ENCODE data around the gene FALEC.

Gene FALEC

GRCh38 chr1:150498342-150498741 lies 17.2 kb upstream of the FALEC start:
- Histone ChIP-seq H3K4me3 (no peak overlapping the region), H3K36me3 (peaks cover 8 to 87% (median 72%) of the 10 kb centered on the region in 3 donors), H3K9me3 (no peaks in the 10 kb centered on the region), H3K27ac (no peak overlapping the region), H3K27me3 (no peaks in the 10 kb centered on the region), H3K4me1 (no peaks in the 10 kb centered on the region)
- DNase-seq: no peak
- intact Hi-C loops (cut with DNase I; ENCODE audit: low total_unique reads): no loop called here
- TF ChIP-seq CTCF (IDR thresholded peaks at IDR 0.05): no peak

GRCh38 chr1:150505431-150505830 lies 10.1 kb upstream of the FALEC start:
- intact Hi-C loops (cut with DNase I; ENCODE audit: low total_unique reads): no loop called here
- H3K9me3 ChIP-seq: no peaks in the 10 kb centered on the region
- DNase-seq: no peak
- H3K27ac ChIP-seq: no peak overlapping the region
- H3K27me3 ChIP-seq: no peaks in the 10 kb centered on the region
- peaks cover 15 to 61% (median 42%) of the 10 kb centered on the region in 3 donors for H3K36me3 ChIP-seq
- H3K4me1 ChIP-seq: peaks cover 0 to 15% (median 7%) of the 10 kb centered on the region in 4 donors
- no peak for TF ChIP-seq CTCF (IDR thresholded peaks at IDR 0.05)
- no peak overlapping the region for H3K4me3 ChIP-seq

- DNase-seq: peak; percentile 76 to 77
- H3K4me3 ChIP-seq: peak within 1 kb of the TSS; percentile 3 to 25
- intact Hi-C loops (cut with DNase I; ENCODE audit: low total_unique reads): no loop called here
- peak within 1 kb of the TSS; percentile 60 to 65 for H3K27ac ChIP-seq
- no peak for TF ChIP-seq CTCF (IDR thresholded peaks at IDR 0.05)
- H3K9me3 ChIP-seq: no peaks in the 10 kb centered on the region
- H3K27me3 ChIP-seq: no peaks in the 10 kb centered on the region
- H3K4me1 ChIP-seq: peaks cover 0 to 15% (median 7%) of the 10 kb centered on the region in 4 donors
- peaks cover 15 to 63% (median 40%) of the 10 kb centered on the region in 3 donors for H3K36me3 ChIP-seq
Observed at GRCh38 chr1:150507912-150508864, 7.4 kb upstream of the FALEC start, which contains the start of gene ECM1. ECM1 (plus strand) TSS chr1:150508109; CDS start chr1:150508210, 101 bp downstream.

GRCh38 chr1:150508982-150509381 lies 6.6 kb upstream of the FALEC start:
- no peaks in the 10 kb centered on the region for H3K27me3 ChIP-seq
- H3K36me3 ChIP-seq: peaks cover 15 to 61% (median 37%) of the 10 kb centered on the region in 3 donors
- peak overlapping the region in 1 of 2 donors; percentile 65 for H3K27ac ChIP-seq
- no peaks in the 10 kb centered on the region for H3K9me3 ChIP-seq
- no peak overlapping the region for H3K4me3 ChIP-seq
- intact Hi-C loops (cut with DNase I; ENCODE audit: low total_unique reads): no loop called here
- peaks cover 0 to 15% (median 7%) of the 10 kb centered on the region in 4 donors for H3K4me1 ChIP-seq
- DNase-seq: no peak
- TF ChIP-seq CTCF (IDR thresholded peaks at IDR 0.05): no peak

GRCh38 chr1:150511551-150511950 lies 4.0 kb upstream of the FALEC start:
- Histone ChIP-seq H3K4me3 (no peak overlapping the region), H3K27ac (no peak overlapping the region), H3K4me1 (peaks cover 5 to 31% (median 16%) of the 10 kb centered on the region in 4 donors), H3K36me3 (peaks cover 0 to 35% (median 14%) of the 10 kb centered on the region in 3 donors), H3K27me3 (no peaks in the 10 kb centered on the region), H3K9me3 (no peaks in the 10 kb centered on the region)
- intact Hi-C loops (cut with DNase I; ENCODE audit: low total_unique reads): no loop called here
- no peak for DNase-seq
- TF ChIP-seq CTCF (IDR thresholded peaks at IDR 0.05): no peak

Data from tibial artery (tissue), 4 donors.